Spleen (tissue), 11 donors: ENCODE measurements around the gene ACKR2. TPM values are rescaled to one million over a fixed set of nuclear protein-coding genes. Genes with fewer than 3 reads are reported as not detected.

Source experiments
- DNase-seq: peaks from one replicate; pipeline ENCODE4 v3.0.0-alpha.2; 2020
- H3K27ac ChIP-seq, 8 donors: fragments of 200-600 bp; sonication (generic) in 7 of 8; 1 replicate in 4 of 8; 2 replicates in 4 of 8; pipeline versions ENCODE4 v1.5.0 to v1.8.0; 2016 to 2021; ENCODE audit warnings: inconsistent platforms in 4 of 8, mild to moderate bottlenecking in 4 of 8, moderate library complexity in 1 of 8
- H3K27me3 ChIP-seq, 7 donors: fragments of 200-600 bp; sonication (generic) in 6 of 7; replicated peaks in 1 of 7; 1 replicate in 4 of 7; 2 replicates in 3 of 7; pipeline versions ENCODE4 v1.5.0 to v1.8.0; 2016 to 2021; ENCODE audit warnings: inconsistent platforms in 3 of 7, mild to moderate bottlenecking in 1 of 7
- H3K36me3 ChIP-seq, 6 donors: fragments of 200-600 bp; sonication (generic) in 5 of 6; 1 replicate in 4 of 6; 2 replicates in 2 of 6; pipeline versions ENCODE4 v1.5.0 to v1.8.0; 2016 to 2021; ENCODE audit warnings: inconsistent platforms in 2 of 6
- H3K4me1 ChIP-seq, 6 donors: fragments of 200-600 bp; sonication (generic) in 5 of 6; 1 replicate in 3 of 6; 2 replicates in 3 of 6; pipeline versions ENCODE4 v1.5.0 to v1.8.0; 2016 to 2021; ENCODE audit warnings: inconsistent platforms in 3 of 6
- H3K4me3 ChIP-seq, 8 donors: fragments of 200-600 bp; sonication (generic) in 7 of 8; 1 replicate in 4 of 8; 2 replicates in 4 of 8; pipeline versions ENCODE4 v1.5.0 to v1.8.0; 2016 to 2021; ENCODE audit warnings: inconsistent platforms in 4 of 8, mild to moderate bottlenecking in 4 of 8, moderate library complexity in 2 of 8
- H3K9me3 ChIP-seq, 8 donors: fragments of 200-600 bp; sonication (generic) in 7 of 8; 1 replicate in 4 of 8; 2 replicates in 4 of 8; pipeline versions ENCODE4 v1.5.0 to v1.8.0; 2016 to 2021; ENCODE audit warnings: inconsistent platforms in 4 of 8
- POLR2A ChIP-seq, 3 donors: fragments of 450-650 bp; IDR thresholded peaks; one replicate each; pipeline ENCODE4 v1.5.1; 2017; ENCODE audit warnings: antibody characterized with exemption in 3 of 3, mild to moderate bottlenecking in 1 of 3
- POLR2AphosphoS5 ChIP-seq, 3 donors: sonication (generic); formaldehyde crosslinking; IDR thresholded peaks; one replicate each; pipeline ENCODE4 v1.5.1; 2017; ENCODE audit warnings: antibody characterized with exemption in 3 of 3
- WGBS, 5 donors: extraction: QIAGEN DNeasy Blood & Tissue Kit in 3 of 5; methylation state at CpG; one replicate each; pipeline versions ENCODE4 v1.1.5 to v1.1.7; 2013 to 2018; 5-methylcytosine and 5-hydroxymethylcytosine counted together
- intact Hi-C: fragments of 100-400 bp; cut with DNase I; formaldehyde crosslinking; loops from one replicate; pipeline ENCODE4 v1.15.0; 2023; ENCODE audit warnings: low total_unique reads
- polyA plus RNA-seq, 3 donors: library from polyadenylated mRNA; stranded (reverse); fragments of 200-250 nt; gene quantifications; one replicate each; pipeline ENCODE4 v1.2.1, GENCODE V29; 2013
- total RNA-seq, 7 donors: library from RNA; depleted of rRNA in 3 of 7; stranded (reverse); fragments of >200 nt in 3 of 7; fragmentation: NEBNext Ultra II Directional in 4 of 7; extraction: Animal tissue kit (Norgen Biotek cat#: 25700) in 4 of 7; gene quantifications; one replicate each; pipeline versions ENCODE4 v1.1.0 to v1.2.1, GENCODE V29; 2016 to 2021
- TF ChIP-seq, protein P1 (sequence below), 11 experiments: fragments of 200-600 bp in 7 of 11; fragments of 450-650 bp in 4 of 11; sonication (generic) in 4 of 11; IDR thresholded peaks in 8 of 11; conservative IDR thresholded peaks in 3 of 11; 1 replicate in 7 of 11; 2 replicates in 4 of 11; pipeline versions ENCODE4 v1.4.0 to v1.8.0; 2016 to 2021; ENCODE audit warnings: antibody characterized with exemption in 11 of 11, inconsistent platforms in 4 of 11, mild to moderate bottlenecking in 1 of 11
- donor health status: healthy with polysubstance abuse.
- donor health status: DM: no; HTN: no; CAD: no; lungs with moderate emphysema.
- donor health status: DM: no; HTN: no; CAD: no.
- donor health status: Bipolar disorder and iron deficiency.
- donor health status: healthy.
- donor health status: DM: no; HTN: no; CAD: no.
- donor health status: DM: yes; HTN: yes; CAD: no.

The ACKR2 gene
- total and polyA plus RNA-seq, 10 donors: 0.17 to 4.4 (median 0.94) TPM

DNA sequence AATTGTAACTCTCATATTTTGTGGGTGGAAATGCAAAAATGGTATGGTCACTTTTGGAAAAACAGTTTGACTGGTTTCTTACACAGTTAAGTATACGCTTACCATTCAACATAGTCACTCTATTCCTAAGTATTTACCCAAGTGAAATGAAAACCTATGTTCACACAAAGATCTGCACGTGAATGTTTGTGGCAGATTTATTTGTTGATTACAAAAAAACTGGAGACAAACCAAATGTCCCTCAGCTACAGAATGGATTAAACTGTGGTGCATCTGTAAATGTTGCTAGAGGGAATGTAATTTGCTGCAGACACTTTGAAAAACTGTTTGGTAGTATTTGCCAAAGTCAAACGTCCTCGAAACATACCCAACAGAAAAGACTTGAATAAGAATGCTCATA lies 29.3 kb downstream of the ACKR2 start:
- Histone ChIP-seq H3K27ac (no peak overlapping the region), H3K36me3 (no peaks in the 10 kb centered on the region), H3K9me3 (no peaks in the 10 kb centered on the region), H3K4me3 (no peak overlapping the region), H3K27me3 (no peaks in the 10 kb centered on the region), H3K4me1 (peaks cover 0 to 12% (median 6%) of the 10 kb centered on the region in 6 donors)
- no peak for TF ChIP-seq POLR2AphosphoS5 (IDR thresholded peaks at IDR 0.05)
- TF ChIP-seq POLR2A (IDR thresholded peaks at IDR 0.05): no peak
- TF ChIP-seq, protein P1, sequence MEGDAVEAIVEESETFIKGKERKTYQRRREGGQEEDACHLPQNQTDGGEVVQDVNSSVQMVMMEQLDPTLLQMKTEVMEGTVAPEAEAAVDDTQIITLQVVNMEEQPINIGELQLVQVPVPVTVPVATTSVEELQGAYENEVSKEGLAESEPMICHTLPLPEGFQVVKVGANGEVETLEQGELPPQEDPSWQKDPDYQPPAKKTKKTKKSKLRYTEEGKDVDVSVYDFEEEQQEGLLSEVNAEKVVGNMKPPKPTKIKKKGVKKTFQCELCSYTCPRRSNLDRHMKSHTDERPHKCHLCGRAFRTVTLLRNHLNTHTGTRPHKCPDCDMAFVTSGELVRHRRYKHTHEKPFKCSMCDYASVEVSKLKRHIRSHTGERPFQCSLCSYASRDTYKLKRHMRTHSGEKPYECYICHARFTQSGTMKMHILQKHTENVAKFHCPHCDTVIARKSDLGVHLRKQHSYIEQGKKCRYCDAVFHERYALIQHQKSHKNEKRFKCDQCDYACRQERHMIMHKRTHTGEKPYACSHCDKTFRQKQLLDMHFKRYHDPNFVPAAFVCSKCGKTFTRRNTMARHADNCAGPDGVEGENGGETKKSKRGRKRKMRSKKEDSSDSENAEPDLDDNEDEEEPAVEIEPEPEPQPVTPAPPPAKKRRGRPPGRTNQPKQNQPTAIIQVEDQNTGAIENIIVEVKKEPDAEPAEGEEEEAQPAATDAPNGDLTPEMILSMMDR (IDR thresholded peaks at IDR 0.05 in 8 of 11, conservative IDR thresholded peaks at IDR 0.05 in 3 of 11): no peak
- intact Hi-C loops: loop anchor here (5.0 kb wide), 1 partner anchor 44 kb away; no protein-coding TSS in a partner anchor
- WGBS, 5 donors: 87 to 98% (median 90%) methylated on average over 4 of the region's 4 CpGs
- DNase-seq: no peak

DNA sequence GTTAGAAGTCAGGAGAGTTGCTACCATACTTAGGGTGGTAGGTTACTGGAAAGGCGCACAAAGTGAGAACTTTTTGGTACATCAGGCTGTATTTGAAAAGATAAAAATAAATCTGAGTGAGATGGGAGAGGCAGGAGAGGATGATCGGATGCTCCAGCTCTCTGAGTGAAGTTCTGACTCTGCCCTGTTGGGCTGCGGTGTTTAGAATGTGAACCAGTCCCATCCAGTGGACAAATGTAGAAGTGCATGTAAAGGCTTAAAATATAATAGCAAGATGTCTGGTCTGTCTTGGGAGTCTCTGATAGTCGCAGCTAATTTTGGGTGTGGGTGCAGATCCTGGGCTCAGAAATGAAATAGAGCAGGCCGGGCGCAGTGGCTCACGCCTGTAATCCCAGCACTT lies 30.4 kb downstream of the ACKR2 start:
- no peak for TF ChIP-seq POLR2AphosphoS5 (IDR thresholded peaks at IDR 0.05)
- TF ChIP-seq POLR2A (IDR thresholded peaks at IDR 0.05): no peak
- TF ChIP-seq, protein P1 (IDR thresholded peaks at IDR 0.05 in 8 of 11, conservative IDR thresholded peaks at IDR 0.05 in 3 of 11): peak; percentile 34 to 76 (median 70)
- no peaks in the 10 kb centered on the region for H3K27me3 ChIP-seq
- H3K9me3 ChIP-seq: no peaks in the 10 kb centered on the region
- no peak overlapping the region for H3K27ac ChIP-seq
- intact Hi-C loops: loop anchor here (5.0 kb wide), 1 partner anchor 43 kb away; no protein-coding TSS in a partner anchor
- H3K36me3 ChIP-seq: no peaks in the 10 kb centered on the region
- WGBS, 5 donors: 46 to 56% (median 51%) methylated on average over 7 of the region's 7 CpGs
- H3K4me3 ChIP-seq: peak overlapping the region in 1 of 8 donors; percentile 28
- H3K4me1 ChIP-seq: peaks cover 0 to 18% (median 8%) of the 10 kb centered on the region in 6 donors
- no peak for DNase-seq

DNA sequence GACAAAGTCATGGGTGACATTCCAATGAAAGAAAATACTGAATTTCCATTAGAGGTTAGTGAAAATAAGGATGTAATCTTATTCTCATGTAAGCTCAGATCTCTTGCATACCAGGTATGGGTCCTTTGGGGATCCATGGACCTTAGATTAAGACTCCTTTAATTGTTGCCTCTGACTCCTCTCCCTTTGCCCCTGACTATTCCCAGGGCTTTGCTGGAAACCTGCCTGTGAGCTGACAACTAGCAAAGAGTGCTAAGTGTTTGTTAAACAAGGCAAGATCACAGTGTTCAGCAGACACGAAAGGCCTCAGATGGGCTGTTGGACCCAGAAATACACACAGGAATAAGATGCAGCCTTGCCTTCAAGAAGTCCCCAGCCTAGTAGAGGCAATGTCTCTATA lies 32.1 kb downstream of the ACKR2 start:
- no peak for DNase-seq
- Histone ChIP-seq H3K36me3 (no peaks in the 10 kb centered on the region), H3K27me3 (no peaks in the 10 kb centered on the region), H3K4me3 (no peak overlapping the region), H3K4me1 (peaks cover 3 to 33% (median 18%) of the 10 kb centered on the region in 6 donors), H3K9me3 (no peaks in the 10 kb centered on the region), H3K27ac (no peak overlapping the region)
- intact Hi-C loops: no loop called here
- no peak for TF ChIP-seq POLR2A (IDR thresholded peaks at IDR 0.05)
- WGBS, 5 donors: 68 to 100% (median 95%) methylated on average over 1 of the region's 1 CpG

DNA sequence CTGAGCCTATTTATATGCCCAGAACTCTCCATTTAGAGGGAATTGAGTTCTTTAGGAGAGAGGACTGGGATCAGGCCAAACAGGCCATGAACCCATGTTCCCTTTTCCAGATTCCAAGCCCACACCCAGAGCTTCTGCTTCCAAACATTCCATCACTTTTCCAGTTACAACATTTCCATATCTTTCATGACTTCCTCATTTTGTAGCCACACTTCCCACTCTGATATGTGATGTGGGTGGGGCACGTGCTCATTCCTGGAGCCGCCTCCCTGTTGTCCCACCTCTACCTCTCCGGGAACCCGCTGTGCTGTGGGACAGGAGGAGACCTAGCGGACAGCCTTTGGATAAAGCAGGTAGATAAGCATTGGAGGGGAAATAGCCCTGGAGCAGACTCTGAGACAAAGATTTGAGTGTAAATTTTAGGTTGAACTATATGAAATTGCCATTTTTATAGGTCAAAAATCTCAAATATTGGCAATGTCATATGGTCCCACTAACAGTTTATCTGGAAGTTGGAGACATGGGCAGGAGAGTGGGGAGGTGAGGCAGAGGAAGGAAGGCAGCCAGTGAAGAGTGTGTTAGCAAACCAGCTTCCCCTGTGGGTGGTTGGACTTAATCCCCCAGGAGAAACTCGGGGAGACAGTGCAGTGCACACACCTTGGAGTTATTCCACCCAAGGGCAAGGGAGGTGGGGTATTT lies 34.6 kb downstream of the ACKR2 start:
- no peaks in the 10 kb centered on the region for H3K36me3 ChIP-seq
- peak overlapping the region in 5 of 8 donors; percentile 2 to 59 (median 43) for H3K27ac ChIP-seq
- no peak for DNase-seq
- intact Hi-C loops: no loop called here
- TF ChIP-seq POLR2AphosphoS5 (IDR thresholded peaks at IDR 0.05) (no peak), POLR2A (IDR thresholded peaks at IDR 0.05) (no peak)
- TF ChIP-seq, protein P1 (IDR thresholded peaks at IDR 0.05 in 8 of 11, conservative IDR thresholded peaks at IDR 0.05 in 3 of 11): no peak
- no peaks in the 10 kb centered on the region for H3K27me3 ChIP-seq
- H3K9me3 ChIP-seq: no peaks in the 10 kb centered on the region
- H3K4me1 ChIP-seq: peaks cover 14 to 54% (median 35%) of the 10 kb centered on the region in 6 donors
- WGBS, 5 donors: 65 to 80% (median 72%) methylated on average over 6 of the region's 6 CpGs
- no peak overlapping the region for H3K4me3 ChIP-seq
